Measurements from ENCODE around the gene RAC2.
"Not testable (repeated sequence)": the region's sequence is repeated elsewhere in the genome, so short reads cannot be mapped to it uniquely, and the experiment has no call there.

Gene RAC2

DNA sequence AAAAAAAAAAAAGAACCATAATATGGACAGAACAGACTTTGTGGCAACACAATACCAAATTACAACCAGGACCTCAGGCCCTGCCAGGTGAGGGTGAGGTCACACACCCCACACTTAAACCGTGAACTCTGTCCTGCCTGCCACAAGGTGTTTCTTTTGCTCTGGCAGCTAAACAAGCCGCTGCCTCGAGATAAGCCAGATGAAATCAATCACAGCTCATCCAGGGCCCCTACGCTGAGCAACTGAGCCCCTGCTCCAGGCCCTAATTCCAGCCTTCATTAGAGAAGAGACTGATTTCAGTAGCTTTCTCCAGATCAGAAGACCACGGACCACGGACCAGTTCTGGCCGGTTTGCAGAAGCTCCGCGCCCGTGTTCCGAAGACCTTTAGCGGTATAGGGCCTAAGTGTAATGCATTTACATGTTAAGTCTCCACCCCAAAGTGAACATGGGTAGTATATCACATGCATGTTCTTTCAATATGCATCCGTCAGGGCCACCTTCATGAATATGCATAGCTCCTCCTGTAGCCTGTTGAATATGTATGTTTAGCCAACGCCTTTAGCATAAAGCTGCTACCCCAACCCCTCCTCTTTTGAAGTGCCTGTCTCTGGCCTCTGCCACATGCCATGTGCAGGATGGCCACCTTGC, 14.8 kb upstream of the RAC2 start:
- no peak for DNase-seq (ENCODE audit: extremely low spot score, insufficient read length, low read depth)
- FAIRE-seq = no peak

DNA sequence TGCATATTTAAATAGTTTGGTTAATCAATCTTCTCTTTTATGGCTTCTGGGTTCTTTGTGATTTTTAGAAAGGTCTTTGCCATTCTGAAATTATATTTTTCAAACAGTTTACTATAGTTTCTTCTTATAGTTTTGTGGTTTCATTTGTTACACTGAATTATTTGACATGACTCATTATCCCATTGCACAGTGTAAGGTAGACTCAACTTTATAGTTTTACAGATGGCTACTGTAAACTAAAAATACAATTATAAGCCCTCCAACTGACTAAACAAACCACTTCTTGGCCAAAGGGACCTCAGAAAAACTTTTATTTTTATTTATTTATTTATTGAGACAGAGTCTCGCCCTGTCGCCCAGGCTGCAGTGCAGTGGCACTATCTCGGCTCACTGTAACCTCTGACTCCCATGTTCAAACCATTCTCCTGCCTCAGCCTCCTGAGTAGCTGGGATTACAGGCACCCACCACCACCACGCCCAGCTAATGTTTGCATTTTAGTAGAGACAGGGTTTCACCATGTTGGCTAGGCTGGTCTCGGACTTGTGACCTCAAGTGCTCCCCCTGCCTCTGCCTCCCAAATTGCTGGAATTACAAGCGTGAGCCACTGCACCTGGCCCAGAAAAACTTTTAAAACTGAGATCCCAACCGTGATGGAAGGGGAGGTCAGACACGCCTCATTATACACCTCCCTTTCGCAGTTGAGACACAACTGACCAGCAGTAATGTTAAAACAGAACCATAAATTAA, 14.1 kb upstream of the RAC2 start:
- FAIRE-seq (no peak), DNase-seq (ENCODE audit: extremely low spot score, insufficient read length, low read depth) (no peak)

DNA sequence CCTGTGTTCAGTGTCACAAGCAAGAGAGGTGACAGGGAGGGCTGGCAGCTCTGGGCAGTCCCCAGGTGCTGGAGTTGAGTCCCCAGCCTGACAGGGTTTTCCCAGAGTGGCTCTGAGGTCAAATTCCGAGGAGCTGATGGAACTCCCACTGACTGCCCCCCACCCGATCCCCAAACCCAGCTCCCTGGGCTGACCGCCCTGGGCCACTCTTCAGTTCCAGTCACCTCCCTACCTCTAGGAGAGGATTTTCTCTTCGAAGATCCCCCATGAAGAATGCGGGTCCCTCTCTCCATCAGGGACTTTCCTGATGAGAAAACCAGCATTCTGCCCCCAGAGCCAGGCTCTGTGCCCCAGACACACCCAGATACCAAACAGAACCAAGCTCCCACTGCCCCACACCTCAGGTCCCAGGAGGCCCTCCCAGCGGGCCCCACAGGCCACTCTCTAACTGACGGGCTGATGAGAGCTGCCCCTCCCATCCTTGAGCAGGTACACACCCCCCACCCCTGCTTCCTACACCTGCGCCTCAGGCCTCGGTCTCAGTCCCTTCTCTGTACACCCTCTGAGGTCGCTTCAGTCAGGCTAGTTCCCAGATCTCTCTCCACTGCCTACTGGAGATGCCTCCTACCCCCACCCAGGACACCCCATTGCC, 12.1 kb upstream of the RAC2 start:
- FAIRE-seq (peak; percentile 73), DNase-seq (ENCODE audit: extremely low spot score, insufficient read length, low read depth) (no peak)

DNA sequence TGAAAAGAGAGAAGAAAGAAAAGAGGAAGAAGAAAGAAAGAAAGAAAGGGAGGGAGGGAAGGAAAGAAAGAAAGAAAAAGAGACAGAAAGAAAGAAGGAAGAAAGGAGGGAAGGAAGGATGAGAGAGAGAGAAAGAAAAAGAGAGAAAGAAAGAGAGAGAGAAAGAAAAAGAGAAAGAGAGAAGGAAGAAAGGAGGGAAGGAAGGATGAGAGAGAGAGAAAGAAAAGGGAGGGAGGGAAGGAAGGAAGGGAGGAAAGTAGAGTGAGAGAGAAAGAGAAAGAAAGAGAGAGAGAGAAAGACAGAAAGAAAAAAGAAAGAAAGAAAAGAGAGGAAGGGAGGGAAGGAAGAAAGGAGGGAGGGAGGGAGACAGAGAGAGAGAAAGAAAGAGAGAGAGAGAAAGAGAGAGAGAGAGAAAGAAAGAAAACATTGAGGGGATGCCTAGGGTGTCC, 11.5 kb upstream of the RAC2 start:
- FAIRE-seq (no peak), DNase-seq (ENCODE audit: extremely low spot score, insufficient read length, low read depth) (no peak)

DNA sequence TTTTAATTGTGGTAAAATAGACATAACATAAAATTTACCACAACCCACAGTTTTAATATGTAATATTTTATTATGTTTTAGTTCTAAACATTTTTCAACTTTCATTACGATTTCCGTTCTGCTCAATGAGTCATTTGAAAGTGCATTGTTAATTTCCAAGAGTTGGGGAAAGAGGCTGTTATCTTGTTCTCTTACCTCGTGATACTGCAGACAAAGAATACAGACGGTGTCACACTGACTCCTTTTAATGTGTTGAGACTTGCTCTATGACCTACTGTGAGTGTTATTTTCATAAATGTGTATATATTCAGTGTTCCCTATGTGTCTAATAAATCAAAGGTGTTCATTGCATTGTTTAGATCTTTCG, 10.8 kb upstream of the RAC2 start:
- FAIRE-seq (no peak), DNase-seq (ENCODE audit: extremely low spot score, insufficient read length, low read depth) (no peak)

DNA sequence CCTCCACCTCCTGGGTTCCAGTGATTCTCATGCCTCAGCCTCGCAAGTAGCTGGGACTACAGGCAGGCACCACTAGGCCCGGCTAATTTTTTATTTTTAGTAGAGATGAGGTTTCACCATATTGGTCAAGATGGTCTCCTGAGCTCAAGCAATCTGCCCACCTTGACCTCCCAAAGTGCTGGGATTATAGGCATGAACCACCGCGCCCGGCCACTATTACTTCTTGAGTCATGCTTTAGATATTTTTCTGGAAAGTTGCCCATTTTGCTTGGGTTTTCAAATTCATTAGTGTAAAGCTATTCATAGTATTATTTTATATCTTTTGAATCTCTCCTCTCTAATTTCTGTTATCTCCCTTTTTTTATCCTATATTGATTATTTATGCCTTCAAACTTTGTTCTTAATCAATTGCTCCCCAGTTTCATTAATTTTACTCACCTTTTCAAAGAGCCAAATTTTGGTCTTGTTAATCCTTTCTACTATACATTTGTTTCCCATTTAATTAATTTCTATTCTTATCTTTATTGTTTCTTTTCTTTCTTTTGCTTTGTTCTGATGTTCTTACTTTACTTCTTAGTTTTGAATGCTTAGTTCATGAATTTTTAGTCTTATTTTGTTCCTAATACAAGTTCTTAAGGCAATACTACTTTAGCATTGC, 10.3 kb upstream of the RAC2 start:
- no peak for FAIRE-seq
- DNase-seq (ENCODE audit: extremely low spot score, insufficient read length, low read depth) = no peak

DNA sequence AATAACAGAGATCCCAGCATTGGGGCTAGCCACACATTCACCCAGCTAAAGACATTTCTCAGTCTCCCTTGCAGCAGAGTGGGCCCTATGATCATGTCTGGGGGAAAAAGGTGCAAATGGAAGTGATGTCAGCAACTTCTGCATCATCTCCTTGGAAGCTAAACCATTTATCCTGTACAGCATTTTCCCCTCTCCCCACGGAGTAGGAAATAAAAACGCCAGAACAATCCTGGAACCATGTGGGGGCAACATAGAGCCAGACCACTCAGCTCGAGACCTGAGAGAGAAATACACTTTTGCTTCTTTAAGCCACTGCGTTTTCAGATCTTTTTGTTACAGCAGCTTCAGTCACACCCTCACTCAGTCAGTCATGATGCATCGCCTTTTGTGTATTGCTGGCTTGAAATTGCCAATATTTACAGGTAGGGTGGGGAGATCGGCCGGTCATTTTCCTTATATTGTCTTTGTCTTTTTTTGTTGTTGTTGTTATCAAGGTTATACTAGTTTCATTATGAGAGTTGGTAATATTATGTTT, 9.1 kb upstream of the RAC2 start:
- DNase-seq (ENCODE audit: extremely low spot score, insufficient read length, low read depth) (no peak), FAIRE-seq (no peak)

DNA sequence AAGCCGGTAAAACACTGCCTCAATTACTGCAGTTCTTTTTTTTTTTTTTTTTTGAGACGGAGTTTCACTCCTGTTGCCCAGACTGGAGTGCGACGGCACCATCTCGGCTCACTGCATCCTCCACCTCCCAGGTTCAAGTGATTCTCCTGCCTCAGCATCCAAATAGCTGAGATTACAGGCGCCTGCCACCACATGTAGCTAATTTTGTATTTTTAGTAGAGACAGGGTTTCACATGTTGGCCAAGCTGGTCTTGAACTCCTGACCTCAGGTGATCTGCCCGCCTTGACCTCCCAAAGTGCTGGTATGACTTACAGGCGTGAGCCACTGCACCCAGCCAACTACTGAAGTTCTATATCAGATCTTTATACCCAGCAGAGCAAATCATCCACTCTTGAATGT, 7.8 kb upstream of the RAC2 start:
- not testable (repeated sequence) for DNase-seq (ENCODE audit: extremely low spot score, insufficient read length, low read depth); FAIRE-seq

DNA sequence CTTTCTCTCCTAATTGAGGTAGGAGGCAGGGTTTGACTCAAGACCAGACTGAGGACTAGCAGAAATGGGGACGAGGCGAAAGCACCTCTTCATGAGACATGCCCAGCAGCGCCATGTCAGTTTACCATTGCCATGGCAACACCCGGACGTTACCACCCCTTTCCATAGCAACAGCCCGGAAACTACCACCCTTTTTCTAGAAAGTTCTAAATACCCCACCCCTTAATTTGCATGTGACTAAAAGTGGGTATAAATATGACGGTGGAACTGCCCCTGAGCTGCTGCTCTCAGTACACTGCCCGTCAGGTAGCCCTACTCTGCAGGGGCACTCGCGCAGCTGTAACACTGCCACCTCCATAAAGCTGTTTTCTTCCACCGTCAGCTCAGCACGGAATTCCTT, 5.9 kb upstream of the RAC2 start:
- DNase-seq (ENCODE audit: extremely low spot score, insufficient read length, low read depth) (no peak), FAIRE-seq (no peak)

DNA sequence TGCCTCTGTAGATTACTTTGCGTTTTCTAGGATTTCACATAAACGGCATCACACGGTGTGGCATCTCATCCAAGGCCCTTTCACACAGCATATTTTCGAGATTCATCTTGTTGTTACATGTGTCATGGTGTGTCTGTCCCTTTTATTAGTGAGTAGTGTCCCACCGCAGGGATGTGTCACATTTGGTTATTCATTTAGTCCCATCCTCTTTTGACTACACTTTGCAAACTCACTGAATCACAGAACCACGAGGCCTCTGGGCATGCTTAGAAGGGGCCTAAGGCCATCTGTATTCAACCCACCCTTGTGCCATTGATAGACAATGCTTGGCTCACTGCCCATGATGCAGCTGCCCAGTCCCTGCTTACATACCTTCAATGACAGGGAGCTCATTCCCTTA, 4.2 kb upstream of the RAC2 start:
- no peak for DNase-seq (ENCODE audit: extremely low spot score, insufficient read length, low read depth)

DNA sequence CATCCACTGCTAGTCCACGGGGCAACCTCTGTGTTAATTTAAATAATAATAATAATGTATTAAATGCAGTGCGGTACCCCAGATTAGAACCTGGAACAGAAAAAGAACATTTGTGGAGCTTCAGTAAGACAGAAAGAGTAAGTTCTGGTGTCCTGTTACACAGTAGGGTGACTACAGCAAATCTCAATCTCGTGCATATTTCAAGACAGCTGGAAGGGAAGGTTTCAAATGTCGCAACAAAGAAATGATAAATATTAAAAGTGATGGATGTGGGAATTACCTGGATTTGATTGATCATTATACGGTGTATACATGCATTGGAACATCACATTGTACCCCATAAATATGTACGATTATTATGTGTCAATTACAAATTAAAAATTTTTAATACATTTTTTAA, 1.7 kb upstream of the RAC2 start:
- DNase-seq (ENCODE audit: extremely low spot score, insufficient read length, low read depth) = no peak

More for the DNA sequence above, 4.2 kb upstream of the RAC2 start:
- peak; percentile 59 for FAIRE-seq

DNA sequence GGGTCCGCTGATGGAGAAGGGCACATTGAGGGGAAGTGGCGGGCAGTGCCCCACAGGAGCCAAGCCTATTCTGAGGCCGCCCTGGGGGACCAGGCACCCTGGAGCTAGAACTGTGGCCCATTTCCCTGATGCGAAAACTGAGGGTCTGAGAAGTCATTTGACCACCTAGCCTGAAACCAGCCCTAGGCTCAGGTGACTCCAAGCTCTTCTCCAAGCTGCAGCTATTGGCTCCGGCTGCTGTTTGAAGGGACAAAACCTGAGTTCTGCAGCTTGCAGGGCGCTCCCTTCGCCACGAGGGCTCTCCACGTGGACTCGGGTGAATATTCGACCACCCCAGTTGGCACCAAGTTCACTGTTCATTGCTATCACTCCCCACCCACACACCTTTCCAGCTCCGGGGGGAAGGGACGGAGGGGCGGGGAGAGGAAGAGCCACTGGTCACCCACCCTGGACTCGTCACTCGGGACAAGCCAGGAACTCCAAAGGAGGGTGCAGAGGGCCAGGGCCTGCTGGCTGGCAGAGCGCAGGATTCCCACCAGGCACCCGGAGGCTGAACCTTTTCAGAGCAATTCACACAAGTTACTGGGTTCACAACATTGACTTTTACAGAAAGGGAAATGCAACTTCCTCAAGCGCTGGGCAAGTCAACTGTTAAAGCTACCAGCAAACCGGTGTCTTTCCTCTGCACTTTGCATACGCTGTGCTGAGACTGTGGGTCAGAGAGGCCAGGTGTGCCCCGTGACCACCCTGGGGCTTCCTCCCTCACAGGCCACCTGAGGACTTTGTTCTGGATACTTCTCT, 1.1 kb upstream of the RAC2 start:
- FAIRE-seq = peak; percentile 95
- DNase-seq (ENCODE audit: extremely low spot score, insufficient read length, low read depth) = no peak

More for the DNA sequence above, 1.7 kb upstream of the RAC2 start:
- no peak for FAIRE-seq

DNA sequence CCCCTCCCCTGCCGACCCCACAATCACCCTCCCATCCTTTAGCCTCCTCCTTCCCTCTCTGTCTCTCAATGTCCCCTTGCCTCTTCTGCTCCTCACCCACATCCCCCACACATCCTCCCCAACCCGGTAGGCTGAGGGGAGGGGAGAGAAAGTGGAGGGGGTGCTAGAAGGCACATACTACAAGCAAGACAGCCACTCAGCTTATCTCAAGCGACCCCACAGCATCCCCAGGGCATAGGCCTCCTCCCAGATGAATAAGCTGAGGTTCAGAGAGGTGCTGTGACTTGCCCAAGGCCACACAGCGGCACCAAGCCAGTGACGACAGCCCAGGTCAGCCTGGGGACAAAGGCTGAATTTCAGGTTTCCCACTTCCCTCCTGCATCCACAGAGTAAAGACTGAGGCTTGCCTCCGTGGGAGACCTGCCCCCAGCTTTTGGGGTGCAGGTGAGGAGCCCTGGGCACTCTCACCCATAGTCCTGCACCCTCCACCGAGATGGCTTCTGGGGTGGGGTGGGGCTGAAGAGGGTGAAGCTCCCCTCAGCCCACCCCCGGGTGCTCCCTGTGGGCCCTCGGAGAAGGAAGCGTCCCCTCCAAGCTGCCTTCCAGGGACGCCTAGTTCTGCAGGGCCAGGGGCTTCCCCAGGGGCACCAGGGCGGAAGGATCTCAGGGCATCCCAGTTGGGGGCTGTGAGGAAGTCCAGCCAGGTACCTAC, 511 bp downstream of the RAC2 start:
- DNase-seq (ENCODE audit: extremely low spot score, insufficient read length, low read depth) (no peak), FAIRE-seq (no peak)

DNA sequence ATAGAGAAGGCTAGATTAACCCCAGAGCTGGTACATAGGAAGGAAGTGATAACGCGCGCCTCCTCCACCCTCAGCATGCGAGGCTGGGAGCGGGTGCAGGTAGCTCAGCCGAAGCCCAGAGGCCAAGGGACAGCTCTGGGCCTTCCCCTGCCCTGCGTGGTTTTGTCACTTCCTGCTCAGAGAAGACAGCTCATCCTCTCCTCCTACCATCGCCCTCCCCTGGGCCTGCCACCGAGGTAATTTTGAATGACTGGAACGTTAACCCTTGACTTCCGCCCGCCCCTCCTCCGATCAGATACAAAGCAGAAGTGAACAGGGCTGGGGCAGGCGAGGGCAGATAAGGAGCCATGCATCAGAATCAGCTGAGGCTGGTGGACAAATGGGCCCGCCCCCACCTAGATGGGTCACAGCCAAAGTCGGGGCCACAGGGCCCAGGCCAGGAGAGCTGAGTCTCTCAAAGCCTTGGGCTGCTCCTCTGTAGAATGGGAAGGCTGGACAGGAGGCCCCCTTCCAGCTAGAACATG, 1.6 kb downstream of the RAC2 start:
- peak; percentile 100 for FAIRE-seq
- peak; percentile 70 for DNase-seq (ENCODE audit: extremely low spot score, insufficient read length, low read depth)

DNA sequence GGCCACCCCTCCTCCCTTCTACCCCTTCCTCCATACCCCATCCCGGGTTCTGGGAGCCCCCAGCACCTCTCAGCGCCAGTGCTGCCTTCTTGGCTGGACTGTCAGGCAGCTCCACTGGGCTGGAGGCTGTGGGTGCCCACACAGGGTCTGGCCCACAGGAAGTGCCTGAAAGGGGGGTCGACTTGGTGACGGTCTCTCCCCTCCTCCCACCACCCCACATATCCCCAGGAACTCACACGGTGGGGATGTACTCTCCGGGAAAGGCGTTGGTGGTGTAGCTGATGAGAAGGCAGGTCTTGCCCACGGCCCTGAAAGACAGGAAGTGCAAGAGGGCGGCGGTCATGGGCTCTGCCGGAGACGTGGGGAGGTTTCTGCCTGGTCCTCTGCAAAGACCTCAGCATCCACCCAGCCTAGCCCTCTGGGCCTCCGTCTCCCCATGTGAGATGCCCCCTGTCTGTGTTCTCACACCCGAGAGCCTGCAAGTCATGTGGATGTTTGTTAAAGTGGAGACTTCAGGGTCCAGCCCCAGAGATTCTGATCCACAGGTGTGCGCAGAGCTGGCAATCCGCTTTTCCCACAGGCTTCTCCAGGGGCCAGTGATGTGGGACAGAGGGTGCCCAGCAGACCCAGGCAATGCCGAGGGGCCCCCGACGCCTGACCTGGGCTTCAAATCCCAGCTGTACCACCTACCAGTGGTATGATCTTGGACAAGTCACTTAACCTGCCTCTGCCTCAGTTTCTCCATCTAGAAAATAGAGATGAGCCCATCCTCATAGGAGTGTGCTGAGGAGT, 2.5 kb downstream of the RAC2 start:
- FAIRE-seq = peak; percentile 89
- DNase-seq (ENCODE audit: extremely low spot score, insufficient read length, low read depth) = no peak

DNA sequence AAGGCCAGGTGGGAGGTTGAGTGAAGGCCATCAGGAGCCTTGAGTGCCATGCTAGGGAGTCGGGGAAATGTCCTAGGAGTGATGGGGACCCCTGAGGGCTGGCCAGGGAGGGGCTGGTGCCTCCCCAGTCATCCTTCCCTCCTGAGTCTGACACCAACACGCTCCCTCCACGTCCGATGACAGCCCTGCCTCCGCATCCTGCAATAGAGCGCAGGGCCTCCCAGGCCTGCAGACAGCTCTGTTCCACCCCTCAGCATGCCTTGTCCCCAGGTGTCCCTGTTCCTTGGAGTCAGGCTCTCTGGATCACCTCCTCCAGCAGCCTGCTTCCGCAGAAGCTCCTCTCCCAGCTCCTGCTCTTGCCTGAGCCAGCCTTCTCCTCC, 3.1 kb downstream of the RAC2 start:
- DNase-seq (ENCODE audit: extremely low spot score, insufficient read length, low read depth) (no peak), FAIRE-seq (no peak)

DNA sequence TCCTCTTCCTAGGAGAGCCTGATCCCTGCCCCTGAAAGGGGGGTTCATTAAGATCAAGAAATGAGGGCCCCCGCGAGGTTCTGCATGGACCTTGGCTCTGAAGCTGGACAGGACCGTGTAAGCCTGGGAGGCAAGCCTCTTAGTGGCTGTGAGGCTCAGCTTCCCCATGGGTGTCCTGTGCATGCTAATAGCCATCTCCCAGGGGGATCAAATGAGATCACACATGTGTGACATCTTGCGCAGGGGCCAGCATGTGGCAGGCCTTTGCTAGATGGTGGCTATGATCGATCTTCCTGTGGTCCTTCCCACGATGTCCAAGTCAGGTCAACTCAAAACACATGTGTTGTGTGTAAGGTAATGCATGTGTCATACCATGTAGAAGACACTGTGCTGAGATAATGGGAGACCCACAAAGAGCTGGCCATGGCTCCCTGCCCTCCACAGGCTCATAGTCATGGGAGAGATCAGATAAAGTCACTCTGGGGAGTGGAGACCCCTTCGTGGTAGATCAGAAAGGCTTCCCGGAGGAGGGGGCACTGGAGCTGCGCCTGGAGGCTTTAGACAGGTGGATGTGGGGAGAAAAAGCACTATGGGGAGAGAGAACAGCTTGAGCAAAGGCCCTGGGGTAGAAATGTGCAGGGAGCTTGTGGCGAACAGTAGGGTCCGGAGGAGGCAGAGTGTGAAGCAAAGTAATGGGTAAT, 3.7 kb downstream of the RAC2 start:
- no peak for DNase-seq (ENCODE audit: extremely low spot score, insufficient read length, low read depth)

More for the DNA sequence above, 3.7 kb downstream of the RAC2 start:
- no peak for FAIRE-seq
